Measurements from ENCODE around the gene CCN2.

GRCh38 chr6:131900231-131900630 lies 50.9 kb downstream of the CCN2 start:
- TF ChIP-seq, protein P1, sequence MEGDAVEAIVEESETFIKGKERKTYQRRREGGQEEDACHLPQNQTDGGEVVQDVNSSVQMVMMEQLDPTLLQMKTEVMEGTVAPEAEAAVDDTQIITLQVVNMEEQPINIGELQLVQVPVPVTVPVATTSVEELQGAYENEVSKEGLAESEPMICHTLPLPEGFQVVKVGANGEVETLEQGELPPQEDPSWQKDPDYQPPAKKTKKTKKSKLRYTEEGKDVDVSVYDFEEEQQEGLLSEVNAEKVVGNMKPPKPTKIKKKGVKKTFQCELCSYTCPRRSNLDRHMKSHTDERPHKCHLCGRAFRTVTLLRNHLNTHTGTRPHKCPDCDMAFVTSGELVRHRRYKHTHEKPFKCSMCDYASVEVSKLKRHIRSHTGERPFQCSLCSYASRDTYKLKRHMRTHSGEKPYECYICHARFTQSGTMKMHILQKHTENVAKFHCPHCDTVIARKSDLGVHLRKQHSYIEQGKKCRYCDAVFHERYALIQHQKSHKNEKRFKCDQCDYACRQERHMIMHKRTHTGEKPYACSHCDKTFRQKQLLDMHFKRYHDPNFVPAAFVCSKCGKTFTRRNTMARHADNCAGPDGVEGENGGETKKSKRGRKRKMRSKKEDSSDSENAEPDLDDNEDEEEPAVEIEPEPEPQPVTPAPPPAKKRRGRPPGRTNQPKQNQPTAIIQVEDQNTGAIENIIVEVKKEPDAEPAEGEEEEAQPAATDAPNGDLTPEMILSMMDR (IDR thresholded peaks at IDR 0.05) = no peak
- no peak for TF ChIP-seq POLR2A (IDR thresholded peaks at IDR 0.05)

Data from lower leg skin (tissue), 3 donors.